ENCODE data around the gene ELANE.
"Not testable (repeated sequence)": the region's sequence is repeated elsewhere in the genome, so short reads cannot be mapped to it uniquely, and the experiment has no call there.

The ELANE gene

GRCh38 chr19:887072-887471, 35.0 kb downstream of the ELANE start:
- DNase-seq (ENCODE audit: low spot score): no peak
- Histone ChIP-seq H3K4me3 (no peak overlapping the region), H3K27ac (no peak overlapping the region)
- no peak for TF ChIP-seq CTCF (IDR thresholded peaks at IDR 0.05)

- H3K27ac ChIP-seq: no peak overlapping the region
- DNase-seq (ENCODE audit: low spot score): no peak
- no peak for TF ChIP-seq CTCF (IDR thresholded peaks at IDR 0.05)
- H3K4me3 ChIP-seq: no peak overlapping the region
These were observed 35.5 kb downstream of the ELANE start for GRCh38 chr19:887599-887998.

- Histone ChIP-seq H3K27ac (no peak overlapping the region), H3K4me3 (no peak overlapping the region)
- no peak for DNase-seq (ENCODE audit: low spot score)
- TF ChIP-seq CTCF (IDR thresholded peaks at IDR 0.05): no peak
These were observed 36.7 kb downstream of the ELANE start for GRCh38 chr19:888581-889385.

- no peak for TF ChIP-seq CTCF (IDR thresholded peaks at IDR 0.05)
- DNase-seq (ENCODE audit: low spot score): no peak
- Histone ChIP-seq H3K4me3 (no peak overlapping the region), H3K27ac (no peak overlapping the region)
These were observed 37.7 kb downstream of the ELANE start for GRCh38 chr19:889662-890295.

- TF ChIP-seq CTCF (IDR thresholded peaks at IDR 0.05): no peak
- Histone ChIP-seq H3K27ac (no peak overlapping the region), H3K4me3 (no peak overlapping the region)
- DNase-seq (ENCODE audit: low spot score): no peak
These were observed 38.7 kb downstream of the ELANE start for GRCh38 chr19:890831-891230.

GRCh38 chr19:891421-892200, 39.5 kb downstream of the ELANE start:
- not testable (repeated sequence) for DNase-seq (ENCODE audit: low spot score)

GRCh38 chr19:892243-892893, 40.3 kb downstream of the ELANE start:
- DNase-seq (ENCODE audit: low spot score): no peak
- Histone ChIP-seq H3K4me3 (peak overlapping the region; percentile 98), H3K27ac (peak overlapping the region; percentile 84 to 96)
- no peak for TF ChIP-seq CTCF (IDR thresholded peaks at IDR 0.05)

More at GRCh38 chr19:891421-892200, 39.5 kb downstream of the ELANE start:
- Histone ChIP-seq H3K4me3 (peak overlapping the region; percentile 98), H3K27ac (peak overlapping the region in 1 of 2 donors; percentile 84)
